M059J (cell line): Measurements from ENCODE around the gene IDH2. TPM values are rescaled to one million over a fixed set of nuclear protein-coding genes. Genes with fewer than 3 reads are reported as not detected.

Experiments
- DNase-seq: peaks from one replicate; pipeline ENCODE4 v3.0.0-alpha.2; 2012; ENCODE audit warnings: low read depth
- total RNA-seq: library from RNA; depleted of rRNA; stranded (reverse); fragments of >200 nt; shearing (Covaris generic); gene quantifications from 2 replicates; pipeline ENCODE4 v1.2.3, GENCODE V29; 2014

Gene IDH2
- total RNA-seq, 1 experiment from 2014 or later: 78.0 TPM

DNA sequence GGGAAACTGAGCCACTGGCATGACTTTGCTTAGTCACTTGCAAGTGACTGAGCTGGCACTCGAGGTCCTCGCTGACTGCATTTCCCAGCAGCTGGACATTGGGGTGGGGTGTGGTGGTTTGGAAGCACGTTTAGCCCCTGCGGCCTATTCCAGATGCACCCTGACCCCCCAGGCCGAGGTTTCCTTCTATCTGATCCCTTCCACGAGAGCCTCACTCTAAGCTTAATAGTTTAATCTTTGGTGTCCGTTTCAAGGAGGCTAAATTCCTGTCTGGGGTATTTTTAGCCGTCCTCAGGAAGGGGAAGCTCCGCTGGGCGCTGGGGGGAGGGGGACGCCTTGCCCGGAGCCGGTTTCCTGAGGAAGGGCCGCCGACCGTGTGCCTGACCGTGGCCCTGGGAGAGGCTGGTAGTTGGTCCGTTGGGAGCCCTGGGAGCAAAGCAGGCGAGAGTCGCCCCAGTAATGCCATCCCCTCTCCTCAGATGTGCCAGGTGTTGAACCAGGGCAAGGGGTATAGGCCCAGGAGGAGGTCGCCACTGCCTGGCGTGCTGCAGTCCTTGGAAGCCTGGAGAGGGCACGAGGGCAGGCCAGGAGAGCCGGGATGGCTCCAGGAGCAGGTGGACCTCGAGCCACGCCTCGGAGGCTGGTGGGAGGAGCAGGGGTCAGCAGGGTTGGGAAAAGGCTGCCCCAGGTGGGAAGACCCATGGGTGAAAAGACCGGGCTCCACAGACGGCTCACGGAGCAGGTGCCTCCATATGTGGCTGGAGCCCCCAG, 37.2 kb downstream of the IDH2 start:
- no peak for DNase-seq

DNA sequence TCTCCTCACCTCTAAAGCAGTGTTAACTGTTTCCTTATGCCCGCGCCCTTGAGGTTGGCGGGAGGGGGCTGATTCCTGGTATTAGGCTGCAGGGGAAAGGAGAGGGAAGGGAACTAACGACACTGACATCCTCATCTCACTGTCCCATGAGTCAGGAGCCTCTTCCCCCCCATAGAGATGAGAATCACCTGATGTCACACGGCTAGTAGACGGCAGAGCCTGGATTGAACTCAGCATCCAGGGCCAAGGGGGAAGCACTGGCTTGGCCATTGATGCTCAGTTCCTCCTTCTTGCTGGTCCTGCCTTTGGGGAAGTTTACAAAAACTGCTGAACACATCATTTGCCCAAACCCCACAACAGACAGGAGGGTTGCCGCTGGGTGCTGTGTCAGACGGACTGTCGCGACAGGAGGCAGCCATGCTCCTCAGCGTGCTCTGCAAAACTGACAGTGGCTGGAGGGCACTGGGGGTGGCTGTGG, 38.5 kb downstream of the IDH2 start:
- DNase-seq: no peak

- DNase-seq: no peak
These were observed 39.1 kb downstream of the IDH2 start for GRCh38 chr15:90062973-90063769.

DNA sequence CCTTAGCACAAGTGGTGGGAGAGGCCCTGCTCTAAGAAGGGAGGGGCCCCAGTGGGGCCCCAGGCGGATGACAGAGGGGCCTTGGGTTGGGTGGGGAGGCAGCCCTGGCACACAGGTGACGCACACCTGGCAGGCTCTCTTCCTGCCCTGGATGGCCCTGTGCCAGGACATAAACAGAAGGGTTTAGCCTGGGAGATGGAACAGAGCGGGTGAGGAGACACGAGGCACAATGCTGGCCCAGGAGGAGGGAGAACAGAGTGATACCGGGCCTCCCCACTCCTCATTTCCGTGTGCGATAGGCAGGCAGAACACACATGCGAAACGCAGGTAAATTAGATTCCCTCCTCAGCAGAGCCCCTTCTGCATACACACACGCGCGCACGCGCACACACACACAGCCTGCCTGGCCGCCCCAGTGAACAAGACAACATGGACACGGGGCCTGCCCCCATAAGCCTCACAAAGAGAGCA, 39.8 kb downstream of the IDH2 start:
- no peak for DNase-seq

DNA sequence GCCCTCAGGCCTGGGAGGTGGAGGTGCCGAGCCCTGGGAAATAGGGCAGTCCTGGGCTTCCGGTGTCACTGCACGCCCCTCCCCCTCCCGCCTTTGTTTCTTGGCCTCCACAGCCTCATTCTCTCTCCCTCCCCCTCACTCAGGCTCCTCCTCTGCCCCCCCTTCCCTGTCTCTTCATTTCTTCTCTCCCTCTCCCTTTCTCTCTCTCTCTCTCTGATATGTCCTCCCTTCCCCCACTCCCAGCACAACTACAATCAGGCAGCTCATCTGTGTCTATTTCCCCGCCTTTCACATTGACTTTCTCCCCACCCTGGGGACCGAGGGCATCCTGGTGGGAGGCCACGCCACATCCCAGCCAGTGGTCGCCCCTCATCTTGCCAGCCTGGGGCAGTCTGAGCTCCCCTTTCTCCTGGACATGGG, 40.2 kb downstream of the IDH2 start:
- no peak for DNase-seq

DNA sequence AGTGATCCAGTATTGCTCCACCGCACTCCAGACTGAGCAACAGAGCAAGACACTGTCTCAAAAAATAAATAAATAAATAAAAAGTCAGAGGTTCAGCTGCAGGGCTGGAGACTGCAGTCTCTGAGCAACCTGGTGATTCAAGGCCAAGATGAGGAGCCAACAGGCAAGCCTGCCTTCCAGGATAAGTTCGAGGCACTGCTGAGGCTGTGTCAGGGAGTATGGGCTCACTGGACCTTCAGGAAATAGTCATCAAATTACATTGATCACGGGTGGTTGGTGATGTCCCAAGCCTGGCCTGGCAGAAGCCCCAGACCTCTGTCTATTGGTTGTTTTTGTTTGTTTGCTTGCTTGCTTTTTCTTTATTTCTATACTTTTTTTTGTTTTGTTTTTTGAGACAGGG, 41.5 kb downstream of the IDH2 start:
- DNase-seq: peak; percentile 14

DNA sequence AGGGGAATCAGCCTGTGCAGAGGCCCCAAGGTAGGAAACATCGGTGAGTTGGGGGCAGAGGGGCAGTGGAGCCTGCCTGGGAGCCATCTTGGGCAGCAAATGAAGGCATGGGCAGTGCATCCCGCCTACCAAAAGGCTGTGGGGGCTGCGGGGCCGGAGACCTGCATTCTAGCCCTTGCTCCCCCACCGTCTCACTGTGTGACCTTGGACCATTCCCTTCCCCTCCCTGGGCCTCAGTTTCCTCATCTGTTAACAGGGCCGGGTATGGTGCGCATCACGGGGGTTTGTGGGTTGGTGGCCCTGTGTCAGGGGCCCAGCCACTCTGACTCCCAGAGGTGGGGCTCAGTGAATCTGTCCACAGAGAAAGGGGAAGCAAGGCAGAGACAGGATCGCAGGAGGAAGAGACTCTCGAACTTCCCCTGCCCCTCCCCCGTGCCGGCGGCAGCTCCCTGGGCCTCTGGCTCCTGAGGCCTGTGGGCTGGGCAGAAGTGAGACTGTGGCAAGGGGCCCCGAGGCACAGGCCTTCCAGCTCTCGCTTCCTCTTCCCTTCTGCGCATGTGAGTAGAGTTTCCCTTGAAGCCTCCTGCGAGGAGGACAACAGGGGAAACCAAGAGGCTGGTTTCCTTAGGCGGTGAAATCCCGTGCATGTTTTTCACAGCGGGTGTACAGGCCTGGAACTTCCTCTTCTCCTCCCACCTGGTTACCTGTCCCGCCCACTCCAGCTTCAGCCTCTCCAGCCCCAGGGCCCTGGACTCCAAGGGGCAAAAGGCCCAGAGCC, 42.9 kb downstream of the IDH2 start:
- DNase-seq: no peak

GRCh38 chr15:90058775-90059174, 43.5 kb downstream of the IDH2 start:
- no peak for DNase-seq

GRCh38 chr15:90058308-90058707, 44.0 kb downstream of the IDH2 start:
- no peak for DNase-seq

- DNase-seq: no peak
These were observed 45.7 kb downstream of the IDH2 start for GRCh38 chr15:90056529-90056928.

DNA sequence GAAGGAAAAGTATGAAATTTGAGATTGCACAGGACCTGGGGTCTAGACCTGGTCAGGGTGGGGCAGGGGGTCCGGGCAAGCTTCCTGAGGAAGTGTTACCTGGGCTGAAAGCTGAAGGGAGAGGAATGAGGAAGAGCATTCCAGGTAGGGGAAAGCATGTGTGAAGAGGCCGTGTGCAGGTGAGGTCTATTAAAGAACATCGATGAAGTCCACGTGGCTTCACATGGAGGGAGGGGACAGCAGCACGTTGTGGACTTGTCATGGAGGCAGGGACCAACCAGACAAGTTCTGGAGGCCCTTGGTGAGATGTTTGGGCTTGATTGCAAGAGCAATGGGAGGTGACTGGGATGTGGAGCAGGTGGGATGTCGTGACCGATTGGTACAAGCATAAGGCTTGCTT, 47.1 kb downstream of the IDH2 start:
- no peak for DNase-seq

GRCh38 chr15:90054618-90055097, 47.6 kb downstream of the IDH2 start:
- no peak for DNase-seq

DNA sequence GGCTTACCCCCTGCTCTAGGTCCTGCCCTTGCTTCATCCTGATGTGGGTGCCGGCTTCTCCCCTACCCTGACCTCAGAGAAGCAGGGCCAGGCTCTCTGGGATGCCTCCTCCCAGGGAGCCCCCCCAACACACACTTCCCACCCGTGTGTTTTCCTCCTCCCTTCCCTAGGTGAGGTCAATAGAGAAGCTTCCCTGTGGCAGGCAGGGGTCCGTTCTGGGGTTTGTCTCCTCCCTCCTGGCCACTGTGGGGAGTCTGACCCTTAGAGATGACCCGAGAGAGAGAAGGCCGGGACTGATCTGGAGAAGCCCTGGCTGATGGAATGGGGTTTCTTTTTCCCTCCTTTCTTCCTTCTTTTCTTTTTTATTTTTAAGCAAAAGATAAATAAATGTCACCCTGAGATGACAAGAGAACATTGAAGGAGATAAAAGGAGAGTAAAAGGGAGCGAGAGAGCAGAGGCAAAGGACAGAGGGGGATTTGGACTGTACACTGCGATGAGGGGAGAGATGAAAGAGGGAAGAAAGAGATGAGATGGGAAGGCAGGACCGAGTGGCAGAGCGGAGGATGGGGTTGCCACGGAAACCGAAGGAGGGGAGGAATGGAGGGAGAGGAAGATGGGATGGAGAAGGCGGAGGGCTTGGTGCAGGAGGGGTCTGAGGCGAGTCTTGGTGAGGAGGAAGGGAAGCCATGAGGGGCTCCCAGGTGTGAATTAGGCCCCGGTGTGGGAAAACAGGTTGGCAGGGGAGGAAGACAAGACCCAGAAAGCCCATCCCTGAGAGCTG, 48.4 kb downstream of the IDH2 start:
- no peak for DNase-seq

- no peak for DNase-seq
These were observed 50.4 kb downstream of the IDH2 start for GRCh38 chr15:90051874-90052273.

GRCh38 chr15:90049666-90050604, 52.3 kb downstream of the IDH2 start:
- DNase-seq: no peak

GRCh38 chr15:90049030-90049429, 53.2 kb downstream of the IDH2 start:
- no peak for DNase-seq

DNA sequence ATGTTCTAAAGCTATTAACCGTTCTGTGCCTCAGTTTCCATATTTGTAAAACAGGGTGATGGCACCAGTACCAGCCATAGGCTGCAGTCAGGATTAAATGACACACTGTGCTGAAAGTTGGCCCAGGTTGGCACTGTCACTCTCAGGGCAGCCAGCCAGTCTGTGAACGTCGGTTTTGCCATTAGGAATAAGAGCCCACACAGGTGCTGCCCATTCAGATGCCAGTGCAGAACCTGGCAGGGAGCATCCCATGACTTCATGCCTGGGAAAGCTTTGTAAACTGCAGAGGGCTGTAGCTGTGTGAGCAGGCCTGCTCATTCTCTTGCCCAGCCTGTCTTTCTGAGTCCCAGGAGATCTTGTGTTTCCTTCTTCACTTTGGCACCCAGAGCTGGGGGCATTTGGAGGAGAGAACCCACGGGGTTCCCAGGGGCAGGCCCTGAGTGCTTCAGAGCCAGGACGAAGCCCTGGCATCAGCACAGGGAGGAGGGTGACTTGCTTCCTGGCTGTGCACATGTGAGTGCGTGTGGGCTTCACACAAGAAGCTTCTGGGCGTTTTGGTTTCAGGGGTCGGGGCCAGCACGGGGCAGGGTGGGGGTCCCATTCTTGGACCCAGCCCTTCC, 54.2 kb downstream of the IDH2 start:
- no peak for DNase-seq

DNA sequence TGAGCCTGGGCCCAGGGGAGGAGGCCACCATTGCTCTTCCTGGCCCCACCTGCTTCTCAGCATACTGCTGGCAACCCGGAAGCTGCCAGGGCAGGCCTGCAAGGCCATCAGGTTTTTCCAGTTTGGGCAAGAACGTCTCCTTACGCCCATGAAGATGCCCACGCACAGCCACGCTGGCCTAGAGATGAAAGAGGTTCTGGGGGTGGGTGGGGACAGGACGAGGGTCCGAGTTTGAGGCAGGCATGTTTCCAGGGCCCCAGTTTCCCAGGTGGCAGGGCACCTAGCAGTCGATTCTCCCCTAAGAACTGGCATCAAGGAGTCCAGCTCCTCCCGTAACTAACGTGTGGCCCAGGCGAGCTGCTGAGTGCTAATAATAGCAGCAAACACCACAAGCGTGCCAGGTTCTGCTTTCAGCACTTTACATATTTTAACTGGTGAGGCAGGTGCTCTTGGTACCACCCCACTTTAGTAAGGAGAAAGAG, 55.3 kb downstream of the IDH2 start:
- no peak for DNase-seq

DNA sequence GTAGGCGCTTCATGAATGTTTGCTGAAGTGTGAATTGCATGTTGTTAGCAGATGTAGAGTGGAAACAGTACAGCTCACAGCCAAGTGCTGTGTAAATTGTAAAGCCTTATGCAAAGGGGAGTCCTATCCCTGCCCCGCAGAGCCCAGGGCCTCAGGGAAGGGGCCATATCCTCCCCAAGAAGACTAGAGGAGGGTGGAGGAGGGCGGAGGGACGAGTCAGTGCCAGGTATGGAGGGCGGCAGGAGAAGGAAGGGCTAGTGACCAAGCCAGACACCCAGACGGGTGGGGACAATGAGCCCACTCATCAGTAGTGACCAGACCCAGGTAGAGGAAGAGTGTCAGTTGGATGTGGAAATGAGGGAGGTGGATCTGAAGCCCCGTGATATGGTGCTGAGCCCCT, 56.0 kb downstream of the IDH2 start:
- DNase-seq: no peak
